Suprapubic skin (tissue), 4 donors: Measurements from ENCODE around the gene FRMD4A. TPM values are rescaled to one million over a fixed set of nuclear protein-coding genes. Genes with fewer than 3 reads are reported as not detected.
A peak's percentile ranks its signal among the peaks of the same experiment; 100 is the strongest.
"Not testable (repeated sequence)": the region's sequence is repeated elsewhere in the genome, so short reads cannot be mapped to it uniquely, and the experiment has no call there.

Experiments
- DNase-seq, 2 donors: peaks; one replicate each; pipeline ENCODE4 v3.0.0-alpha.2; 2019; ENCODE audit warnings: low spot score in 2 of 2
- H3K27ac ChIP-seq: fragments of 200-600 bp; sonication (generic); one replicate; pipeline ENCODE4 v1.5.1; 2019
- H3K27me3 ChIP-seq: fragments of 200-600 bp; sonication (generic); one replicate; pipeline ENCODE4 v1.5.1; 2019
- H3K36me3 ChIP-seq: fragments of 200-600 bp; sonication (generic); one replicate; pipeline ENCODE4 v1.5.1; 2019
- H3K4me1 ChIP-seq: fragments of 200-600 bp; sonication (generic); one replicate; pipeline ENCODE4 v1.5.1; 2019
- H3K4me3 ChIP-seq: fragments of 200-600 bp; sonication (generic); one replicate; pipeline ENCODE4 v1.5.1; 2019; ENCODE audit warnings: mild to moderate bottlenecking
- H3K9me3 ChIP-seq: fragments of 200-600 bp; sonication (generic); one replicate; pipeline ENCODE4 v1.5.1; 2019
- EP300 ChIP-seq: sonication (generic); formaldehyde crosslinking; IDR thresholded peaks from one replicate; pipeline ENCODE4 v1.6.1; 2017; ENCODE audit warnings: antibody characterized with exemption
- POLR2A ChIP-seq, 2 donors: fragments of 450-650 bp; IDR thresholded peaks; one replicate each; pipeline ENCODE4 v1.6.1; 2017; ENCODE audit warnings: antibody characterized with exemption in 2 of 2, mild to moderate bottlenecking in 2 of 2, moderate library complexity in 2 of 2
- POLR2AphosphoS5 ChIP-seq, 3 donors: sonication (generic); formaldehyde crosslinking; IDR thresholded peaks; one replicate each; pipeline ENCODE4 v1.6.1; 2017; ENCODE audit warnings: antibody characterized with exemption in 3 of 3
- WGBS: methylation state at CpG from one replicate; pipeline ENCODE4 v1.1.5; 2018; 5-methylcytosine and 5-hydroxymethylcytosine counted together
- total RNA-seq, 4 donors: library from RNA; depleted of rRNA; stranded (reverse); fragments of >200 nt; gene quantifications; one replicate each; pipeline ENCODE4 v1.1.0, GENCODE V29; 2016
- TF ChIP-seq, protein P1 (sequence below), 2 donors: fragments of 200-600 bp in 1 of 2; fragments of 450-650 bp in 1 of 2; sonication (generic) in 1 of 2; IDR thresholded peaks; one replicate each; pipeline ENCODE4 v1.5.1; 2016 to 2019; ENCODE audit warnings: antibody characterized with exemption in 2 of 2, mild to moderate bottlenecking in 1 of 2, moderate library complexity in 1 of 2

The FRMD4A gene
- total RNA-seq, 4 donors from 2014 or later: 27.4 to 86.3 (median 58.0) TPM

DNA sequence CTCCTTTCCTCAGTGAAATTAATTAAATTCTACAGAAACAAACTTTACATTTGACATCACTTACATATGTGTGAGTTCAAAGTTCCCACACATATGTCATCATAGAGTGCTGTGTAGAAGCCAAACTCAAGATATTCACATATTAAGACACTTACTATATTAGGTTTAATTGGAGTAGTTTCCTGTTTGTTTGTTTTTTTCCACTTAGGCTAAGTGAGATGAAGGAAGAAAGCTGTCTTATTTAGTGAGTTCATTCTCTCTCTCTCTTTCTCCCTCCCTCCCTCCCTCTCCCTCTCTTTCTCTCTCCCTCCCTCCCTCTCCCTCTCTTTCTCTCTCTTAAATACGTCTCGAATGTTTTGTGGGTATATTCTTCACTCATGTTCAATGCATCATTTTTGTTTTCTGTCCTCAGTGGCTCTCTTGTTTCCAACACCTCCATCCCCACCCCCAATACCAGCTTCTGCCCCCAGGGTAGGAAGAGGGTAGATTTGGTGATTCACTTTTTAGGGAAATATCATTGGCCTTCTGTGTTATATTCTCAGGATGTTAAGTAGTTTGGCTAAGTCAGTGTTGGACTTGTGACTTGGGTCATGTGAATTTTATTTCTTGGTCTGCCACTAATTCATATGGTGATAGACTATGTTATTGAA lies 262.0 kb downstream of the FRMD4A start:
- H3K4me1 ChIP-seq: peaks cover 1% of the 10 kb centered on the region
- H3K9me3 ChIP-seq: no peaks in the 10 kb centered on the region
- H3K27ac ChIP-seq: no peak overlapping the region
- no peaks in the 10 kb centered on the region for H3K36me3 ChIP-seq
- no peak for TF ChIP-seq POLR2A (IDR thresholded peaks at IDR 0.05)
- TF ChIP-seq EP300: no peak
- TF ChIP-seq POLR2AphosphoS5 (IDR thresholded peaks at IDR 0.05): no peak
- TF ChIP-seq, protein P1, sequence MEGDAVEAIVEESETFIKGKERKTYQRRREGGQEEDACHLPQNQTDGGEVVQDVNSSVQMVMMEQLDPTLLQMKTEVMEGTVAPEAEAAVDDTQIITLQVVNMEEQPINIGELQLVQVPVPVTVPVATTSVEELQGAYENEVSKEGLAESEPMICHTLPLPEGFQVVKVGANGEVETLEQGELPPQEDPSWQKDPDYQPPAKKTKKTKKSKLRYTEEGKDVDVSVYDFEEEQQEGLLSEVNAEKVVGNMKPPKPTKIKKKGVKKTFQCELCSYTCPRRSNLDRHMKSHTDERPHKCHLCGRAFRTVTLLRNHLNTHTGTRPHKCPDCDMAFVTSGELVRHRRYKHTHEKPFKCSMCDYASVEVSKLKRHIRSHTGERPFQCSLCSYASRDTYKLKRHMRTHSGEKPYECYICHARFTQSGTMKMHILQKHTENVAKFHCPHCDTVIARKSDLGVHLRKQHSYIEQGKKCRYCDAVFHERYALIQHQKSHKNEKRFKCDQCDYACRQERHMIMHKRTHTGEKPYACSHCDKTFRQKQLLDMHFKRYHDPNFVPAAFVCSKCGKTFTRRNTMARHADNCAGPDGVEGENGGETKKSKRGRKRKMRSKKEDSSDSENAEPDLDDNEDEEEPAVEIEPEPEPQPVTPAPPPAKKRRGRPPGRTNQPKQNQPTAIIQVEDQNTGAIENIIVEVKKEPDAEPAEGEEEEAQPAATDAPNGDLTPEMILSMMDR (IDR thresholded peaks at IDR 0.05): no peak
- no peak for DNase-seq
- no peak overlapping the region for H3K4me3 ChIP-seq
- H3K27me3 ChIP-seq: no peaks in the 10 kb centered on the region
- WGBS: 94% methylated on average over 2 of the region's 2 CpGs

DNA sequence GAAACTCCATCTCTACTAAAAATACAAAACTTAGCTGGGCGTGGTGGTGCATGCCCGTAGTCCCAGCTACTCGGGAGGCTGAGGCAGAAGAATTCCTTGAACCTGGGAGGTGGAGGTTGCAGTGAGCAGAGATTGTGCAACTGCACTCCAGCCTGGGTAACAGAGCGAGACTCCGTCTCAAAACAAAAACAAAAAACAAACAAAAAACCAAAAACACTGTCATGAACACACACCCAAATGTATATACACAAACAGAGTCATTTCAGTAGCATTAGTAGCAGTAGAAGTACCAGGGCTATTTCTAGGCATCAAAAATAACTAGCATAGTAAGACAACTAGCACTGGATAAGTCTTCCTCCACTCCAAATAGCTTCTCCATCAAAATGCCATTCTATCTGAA lies 263.1 kb downstream of the FRMD4A start:
- not testable (repeated sequence) for DNase-seq, H3K4me1 ChIP-seq, H3K27me3 ChIP-seq, H3K9me3 ChIP-seq, H3K27ac ChIP-seq, H3K4me3 ChIP-seq, H3K36me3 ChIP-seq
- WGBS: 96% methylated on average over 5 of the region's 5 CpGs

DNA sequence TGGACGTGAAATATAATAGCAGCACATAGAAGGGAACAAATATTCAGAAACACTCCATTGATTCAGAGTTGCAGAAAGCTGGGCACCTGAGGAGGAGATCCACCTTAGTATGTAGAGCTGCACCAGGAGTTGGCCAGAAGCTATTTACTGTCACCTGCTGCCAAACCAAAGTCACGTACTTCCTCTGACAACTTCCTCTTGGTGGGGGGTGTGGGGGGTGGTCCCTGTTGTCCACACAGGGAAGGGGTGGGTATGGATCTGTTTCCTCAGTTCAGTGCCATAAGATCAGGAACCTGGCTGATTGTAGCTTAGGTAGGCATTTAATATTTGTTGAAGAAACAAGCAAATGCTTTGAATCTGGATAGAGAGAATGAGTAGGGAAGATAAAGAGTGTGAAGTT lies 264.6 kb downstream of the FRMD4A start:
- no peak overlapping the region for H3K4me3 ChIP-seq
- no peaks in the 10 kb centered on the region for H3K36me3 ChIP-seq
- WGBS: 54% methylated on average over 2 of the region's 2 CpGs

DNA sequence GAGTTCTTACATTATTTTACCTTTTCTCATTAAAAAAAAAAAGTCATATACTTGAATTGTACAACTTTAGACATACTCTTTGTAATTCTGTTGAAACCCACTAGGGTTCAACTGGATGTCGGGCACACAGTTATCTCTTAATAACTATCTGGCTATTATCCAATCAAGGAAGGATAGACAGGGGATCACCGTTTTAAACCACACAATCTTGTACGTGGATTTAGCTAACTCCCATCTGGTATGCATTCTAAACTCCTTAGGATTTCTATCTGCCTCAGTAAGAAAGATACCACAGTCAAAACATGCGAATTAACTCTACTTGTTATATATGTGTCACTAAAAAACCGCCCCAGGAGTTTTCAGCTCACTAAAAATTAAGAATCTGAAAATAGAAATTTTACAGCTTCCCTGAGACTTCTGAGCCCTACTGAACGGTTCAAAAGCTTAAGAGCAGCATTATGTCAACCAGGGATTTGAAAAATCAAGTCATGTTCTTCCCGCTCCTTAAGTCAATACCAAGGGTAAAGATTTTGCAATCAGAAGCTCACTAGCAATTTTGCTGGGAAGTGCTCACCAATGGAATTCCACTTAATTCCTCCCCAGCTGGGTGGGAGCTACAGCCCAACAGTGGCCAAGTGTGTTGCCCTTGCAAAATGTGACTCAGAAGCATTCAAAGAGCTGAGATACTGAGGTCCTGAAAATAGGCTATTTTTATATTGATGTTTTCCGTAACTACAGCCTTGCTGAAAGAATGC lies 267.0 kb downstream of the FRMD4A start:
- TF ChIP-seq POLR2AphosphoS5 (IDR thresholded peaks at IDR 0.05): peak in 1 of 3 donors; percentile 55
- no peak for TF ChIP-seq EP300
- TF ChIP-seq, protein P1 (IDR thresholded peaks at IDR 0.05): no peak
- TF ChIP-seq POLR2A (IDR thresholded peaks at IDR 0.05): no peak
- DNase-seq: no peak
- no peak overlapping the region for H3K4me3 ChIP-seq
- no peaks in the 10 kb centered on the region for H3K36me3 ChIP-seq
- WGBS: 56% methylated on average over 8 of the region's 8 CpGs
- no peak overlapping the region for H3K27ac ChIP-seq
- H3K27me3 ChIP-seq: no peaks in the 10 kb centered on the region
- no peaks in the 10 kb centered on the region for H3K4me1 ChIP-seq
- H3K9me3 ChIP-seq: no peaks in the 10 kb centered on the region

More for the DNA sequence above, 264.6 kb downstream of the FRMD4A start:
- Histone ChIP-seq H3K27ac (no peak overlapping the region), H3K4me1 (no peaks in the 10 kb centered on the region), H3K9me3 (no peaks in the 10 kb centered on the region), H3K27me3 (no peaks in the 10 kb centered on the region)
- no peak for DNase-seq
- TF ChIP-seq, protein P1 (IDR thresholded peaks at IDR 0.05): no peak
- no peak for TF ChIP-seq POLR2AphosphoS5 (IDR thresholded peaks at IDR 0.05)
- TF ChIP-seq EP300: no peak
- TF ChIP-seq POLR2A (IDR thresholded peaks at IDR 0.05): no peak

DNA sequence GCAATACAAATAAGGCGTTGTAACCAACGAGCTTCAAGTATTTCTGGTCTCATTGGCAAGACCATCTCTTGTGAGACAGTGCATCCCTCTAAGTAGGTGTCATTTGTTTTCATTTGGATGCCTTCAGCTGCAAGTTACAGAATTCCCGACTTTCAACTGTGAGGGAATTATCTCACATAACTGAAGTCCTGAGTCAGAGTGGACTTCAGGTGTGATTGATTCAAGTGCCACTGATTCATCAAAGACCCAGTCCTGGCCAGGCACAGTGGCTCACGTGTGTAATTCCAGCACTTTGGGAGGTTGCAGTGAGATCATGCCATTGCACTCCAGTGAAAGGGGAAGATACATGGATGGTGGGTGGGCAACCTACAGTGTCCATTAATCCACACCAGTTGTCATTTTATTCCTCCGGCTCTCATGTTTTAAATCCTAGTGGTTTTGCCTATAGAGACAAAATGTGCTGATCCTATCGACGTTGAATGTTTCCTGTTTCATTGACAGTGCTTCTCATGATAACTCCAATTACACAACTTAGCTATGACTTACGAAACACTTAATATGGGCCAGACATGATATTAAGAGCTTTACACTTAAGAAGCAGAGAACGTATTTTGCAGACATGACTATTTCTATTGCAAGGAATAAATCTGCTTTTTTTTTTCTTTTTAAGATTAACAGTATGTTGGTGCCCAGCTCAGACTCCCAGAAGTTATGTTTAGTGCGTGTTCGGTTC lies 268.0 kb downstream of the FRMD4A start:
- DNase-seq: no peak
- no peaks in the 10 kb centered on the region for H3K36me3 ChIP-seq
- H3K9me3 ChIP-seq: no peaks in the 10 kb centered on the region
- no peak overlapping the region for H3K27ac ChIP-seq
- H3K4me1 ChIP-seq: no peaks in the 10 kb centered on the region
- TF ChIP-seq, protein P1 (IDR thresholded peaks at IDR 0.05): no peak
- no peak for TF ChIP-seq POLR2A (IDR thresholded peaks at IDR 0.05)
- no peak for TF ChIP-seq EP300
- TF ChIP-seq POLR2AphosphoS5 (IDR thresholded peaks at IDR 0.05): no peak
- WGBS: 70% methylated on average over 11 of the region's 11 CpGs
- no peaks in the 10 kb centered on the region for H3K27me3 ChIP-seq
- no peak overlapping the region for H3K4me3 ChIP-seq
